GM12878 (cell line): ENCODE measurements around the gene CASP3.

Experiments
- CTCF ChIP-seq, 3 experiments: IDR thresholded peaks in 2 of 3; conservative IDR thresholded peaks in 1 of 3; 2 replicates each; pipeline ENCODE4 v1.5.1; 2011; ENCODE audit warnings: low read depth in 3 of 3, low read length in 3 of 3, mild to moderate bottlenecking in 3 of 3, control low read depth in 2 of 3, moderate library complexity in 2 of 3, inconsistent platforms in 1 of 3, mixed read lengths in 1 of 3; ENCODE audit not compliant: control insufficient read depth in 2 of 3, insufficient read depth in 1 of 3; ENCODE audit errors: extremely low read depth in 1 of 3
- EED ChIP-seq: sonication (generic); IDR thresholded peaks from 2 replicates; pipeline ENCODE4 v1.6.1; 2016; ENCODE audit warnings: antibody characterized with exemption, low read depth
- EZH2 ChIP-seq: IDR thresholded peaks from 2 replicates; pipeline ENCODE4 v1.6.1; 2012; ENCODE audit warnings: low read depth, mild to moderate bottlenecking, control low read depth, inconsistent platforms, low read length, borderline replicate concordance; ENCODE audit not compliant: control insufficient read depth
- NR2C2 ChIP-seq: IDR thresholded peaks from 2 replicates; pipeline ENCODE4 v1.6.1; 2011; ENCODE audit warnings: borderline replicate concordance, low read depth; ENCODE audit not compliant: control insufficient read depth, insufficient read length
- POLR2A ChIP-seq: IDR thresholded peaks from 2 replicates; pipeline ENCODE4 v1.6.1; 2011; ENCODE audit warnings: low read depth, mild to moderate bottlenecking, low read length
- RAD21 ChIP-seq: IDR thresholded peaks from 2 replicates; pipeline ENCODE4 v1.6.1; 2011; ENCODE audit warnings: mild to moderate bottlenecking, low read depth, low read length, moderate library complexity; ENCODE audit not compliant: insufficient read depth
- REST ChIP-seq: IDR thresholded peaks from 2 replicates; pipeline ENCODE4 v1.6.1; 2012; ENCODE audit warnings: mild to moderate bottlenecking, low read depth, low read length
- RUNX3 ChIP-seq: IDR thresholded peaks from 2 replicates; pipeline ENCODE4 v1.6.1; 2012; ENCODE audit warnings: low read length, inconsistent platforms
- TARDBP ChIP-seq: IDR thresholded peaks from 2 replicates; pipeline ENCODE4 v1.6.1; 2016; ENCODE audit warnings: borderline replicate concordance
- ZBTB33 ChIP-seq: fragments of 450-650 bp; IDR thresholded peaks from 2 replicates; pipeline ENCODE4 v1.6.1; 2017; ENCODE audit warnings: mild to moderate bottlenecking
- ZNF24 ChIP-seq: fragments of 450-650 bp; IDR thresholded peaks from 2 replicates; pipeline ENCODE4 v1.6.1; 2017; ENCODE audit warnings: antibody characterized with exemption, mild to moderate bottlenecking
- ZNF622 ChIP-seq: fragments of 450-650 bp; IDR thresholded peaks from 2 replicates; pipeline ENCODE4 v1.6.1; 2017; ENCODE audit warnings: mild to moderate bottlenecking, inconsistent platforms
- ZZZ3 ChIP-seq: IDR thresholded peaks from 2 replicates; pipeline ENCODE4 v1.6.1; 2011; ENCODE audit warnings: low read depth; ENCODE audit not compliant: control insufficient read depth, insufficient read length

GRCh38 chr4:184666670-184667069, 17.4 kb upstream of the CASP3 start:
- TF ChIP-seq POLR2A, result no peak
- no peak for TF ChIP-seq ZZZ3
- no peak for TF ChIP-seq EED
- no peak for TF ChIP-seq TARDBP
- no peak for TF ChIP-seq CTCF (IDR thresholded peaks at IDR 0.05 in 2 of 3, conservative IDR thresholded peaks at IDR 0.05 in 1 of 3; ENCODE audit: control insufficient read depth in 2 of 3, extremely low read depth in 1 of 3, insufficient read depth in 1 of 3, low read depth in 3 of 3, low read length in 3 of 3)
- TF ChIP-seq RUNX3, result no peak
- TF ChIP-seq ZNF24, result no peak
- TF ChIP-seq REST, result no peak
- TF ChIP-seq RAD21, result no peak
- TF ChIP-seq ZNF622, result no peak
- no peak for TF ChIP-seq NR2C2
- no peak for TF ChIP-seq EZH2
- no peak for TF ChIP-seq ZBTB33
